SK-N-SH (cell line): ENCODE data around the gene ATP8B3.

ENCODE experiments used
- CHD2 ChIP-seq: fragments of 150-350 bp; IDR thresholded peaks from 2 replicates; pipeline ENCODE4 v1.6.1; 2018; ENCODE audit warnings: low read length; ENCODE audit not compliant: partially characterized antibody
- CTCF ChIP-seq: fragments of 200-600 bp; sonication (generic); IDR thresholded peaks from 2 replicates; pipeline ENCODE4 v1.6.1; 2017; ENCODE audit warnings: antibody characterized with exemption, mild to moderate bottlenecking, moderate library complexity
- FOXM1 ChIP-seq: IDR thresholded peaks from 2 replicates; pipeline ENCODE4 v1.4.0; 2012; ENCODE audit warnings: low read depth, mild to moderate bottlenecking
- IRF3 ChIP-seq: fragments of 150-350 bp; IDR thresholded peaks from 2 replicates; pipeline ENCODE4 v1.6.1; 2016; ENCODE audit warnings: mild to moderate bottlenecking, low read depth, low read length
- USF1 ChIP-seq: IDR thresholded peaks from 2 replicates; pipeline ENCODE4 v1.4.0; 2012; ENCODE audit warnings: low read depth, borderline replicate concordance
- USF2 ChIP-seq: fragments of 150-350 bp; IDR thresholded peaks from 2 replicates; pipeline ENCODE4 v1.6.1; 2017; ENCODE audit warnings: antibody characterized with exemption, low read length, low read depth, borderline replicate concordance

- no peak for TF ChIP-seq CTCF
- no peak for TF ChIP-seq CHD2
- TF ChIP-seq FOXM1, result no peak
- TF ChIP-seq IRF3, result no peak
- no peak for TF ChIP-seq USF2
- TF ChIP-seq USF1, result no peak
Observed at GRCh38 chr19:1839658-1840540, 27.8 kb upstream of the ATP8B3 start.
